Left lobe of liver (tissue), 2 donors: ENCODE results near the gene PTPRM. TPM values are rescaled to one million over a fixed set of nuclear protein-coding genes. Genes with fewer than 3 reads are reported as not detected.

Experiments
- ATAC-seq: fragments of 200-7000 bp; cut with Tn5 transposase; one replicate; pipeline ENCODE4 v1.9.1; 2020; ENCODE audit warnings: mild to moderate bottlenecking, moderate library complexity
- DNase-seq: peaks from one replicate; pipeline ENCODE4 v3.0.0-alpha.2; 2020; ENCODE audit warnings: low spot score
- total RNA-seq: library from RNA; stranded (reverse); gene quantifications from one replicate; pipeline ENCODE4 v1.2.1, GENCODE V29; 2021
- donor health status: DM: no; HTN: no; CAD: no; lungs with moderate emphysema.
- donor health status: DM: no; HTN: yes; CAD: no.

PTPRM gene
- total RNA-seq, 1 donor from 2014 or later, result 34.7 TPM

GRCh38 chr18:7749510-7749981 is 182.4 kb downstream of the PTPRM start:
- ATAC-seq (no peak), DNase-seq (no peak)

- no peak for ATAC-seq
- DNase-seq, result no peak
Measured at GRCh38 chr18:7750095-7750663, 183.1 kb downstream of the PTPRM start.

- DNase-seq (no peak), ATAC-seq (no peak)
Measured at GRCh38 chr18:7750966-7751365, 183.8 kb downstream of the PTPRM start.

- ATAC-seq, result no peak
- DNase-seq, result no peak
Measured at GRCh38 chr18:7754258-7754657, 187.1 kb downstream of the PTPRM start.

- DNase-seq (peak; percentile 69), ATAC-seq (peak; percentile 93)
Measured at GRCh38 chr18:7754725-7755181, 187.6 kb downstream of the PTPRM start.

GRCh38 chr18:7755753-7756475 is 188.8 kb downstream of the PTPRM start:
- DNase-seq, result no peak
- peak; percentile 82 for ATAC-seq

GRCh38 chr18:7757175-7757574 is 190.1 kb downstream of the PTPRM start:
- DNase-seq (no peak), ATAC-seq (no peak)

- ATAC-seq (no peak), DNase-seq (no peak)
Measured at GRCh38 chr18:7758764-7759163, 191.6 kb downstream of the PTPRM start.

- ATAC-seq (peak; percentile 46), DNase-seq (no peak)
Measured at GRCh38 chr18:7760967-7761948, 194.1 kb downstream of the PTPRM start.

- DNase-seq, result no peak
Measured at GRCh38 chr18:7764405-7764804, 197.3 kb downstream of the PTPRM start.

GRCh38 chr18:7766346-7766745 is 199.2 kb downstream of the PTPRM start:
- ATAC-seq, result no peak
- DNase-seq, result no peak

More at GRCh38 chr18:7764405-7764804, 197.3 kb downstream of the PTPRM start:
- no peak for ATAC-seq

- ATAC-seq, result no peak
Measured at GRCh38 chr18:7766817-7767216, 199.7 kb downstream of the PTPRM start.

GRCh38 chr18:7770908-7771307 is 203.8 kb downstream of the PTPRM start:
- ATAC-seq, result no peak
- DNase-seq, result no peak

More at GRCh38 chr18:7766817-7767216, 199.7 kb downstream of the PTPRM start:
- DNase-seq, result no peak

GRCh38 chr18:7772510-7772888 is 205.4 kb downstream of the PTPRM start:
- DNase-seq (no peak), ATAC-seq (no peak)

- ATAC-seq (no peak), DNase-seq (no peak)
Measured at GRCh38 chr18:7772951-7773350, 205.8 kb downstream of the PTPRM start.

- ATAC-seq (no peak), DNase-seq (no peak)
Measured at GRCh38 chr18:7775128-7775527, 208.0 kb downstream of the PTPRM start.

- no peak for DNase-seq
- no peak for ATAC-seq
Measured at GRCh38 chr18:7775843-7776242, 208.7 kb downstream of the PTPRM start.

- ATAC-seq (no peak), DNase-seq (no peak)
Measured at GRCh38 chr18:7778181-7778580, 211.1 kb downstream of the PTPRM start.

- no peak for ATAC-seq
- no peak for DNase-seq
Measured at GRCh38 chr18:7779211-7779610, 212.1 kb downstream of the PTPRM start.

- DNase-seq (no peak), ATAC-seq (no peak)
Measured at GRCh38 chr18:7784171-7784570, 217.1 kb downstream of the PTPRM start.

GRCh38 chr18:7786569-7786968 is 219.5 kb downstream of the PTPRM start:
- no peak for DNase-seq

More at GRCh38 chr18:7786569-7786968, 219.5 kb downstream of the PTPRM start:
- no peak for ATAC-seq
